ENCODE results near the gene FILIP1.
"Not testable (repeated sequence)": the region's sequence is repeated elsewhere in the genome, so short reads cannot be mapped to it uniquely, and the experiment has no call there.

The FILIP1 gene

DNA sequence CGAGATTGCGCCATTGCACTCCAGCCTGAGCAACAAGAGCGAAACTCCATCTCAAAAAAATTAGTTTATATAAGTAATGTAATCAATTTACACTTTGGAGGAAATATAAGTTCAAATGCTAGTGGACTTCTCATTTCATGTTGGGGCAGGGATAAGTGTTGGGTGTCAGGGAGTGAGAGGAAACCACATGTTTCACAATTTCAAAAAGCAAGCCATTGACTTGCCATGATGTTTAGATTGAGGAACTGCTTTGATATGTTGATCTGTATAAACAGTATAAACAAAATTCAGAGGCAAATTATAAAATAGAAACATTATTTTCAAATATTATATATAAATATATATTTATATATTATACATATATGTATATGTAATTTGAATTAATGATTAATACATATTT, 42.7 kb downstream of the FILIP1 start:
- no peak for DNase-seq (ENCODE audit: low read depth)

GRCh38 chr6:75449630-75450206, 43.9 kb downstream of the FILIP1 start:
- DNase-seq (ENCODE audit: low read depth), result no peak

- DNase-seq (ENCODE audit: low read depth), result no peak
Observed at GRCh38 chr6:75446241-75446880, 47.2 kb downstream of the FILIP1 start.

DNA sequence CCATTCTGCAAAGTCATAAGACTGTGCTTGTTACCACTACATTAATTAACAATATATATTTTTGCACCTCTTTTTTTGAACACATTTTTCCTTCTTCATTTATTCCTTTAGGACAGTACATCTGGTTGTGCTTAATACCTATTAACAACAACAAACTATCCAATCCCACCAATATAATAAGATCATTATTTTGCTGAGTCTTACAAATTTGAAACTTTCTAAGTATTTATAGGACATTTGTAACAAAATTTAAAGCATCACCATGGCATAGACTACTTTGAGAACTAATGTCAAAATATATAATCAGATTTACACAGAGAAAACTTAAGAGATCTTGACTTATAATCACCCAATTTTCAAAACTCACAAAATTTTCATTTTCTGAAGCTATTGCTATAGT, 47.9 kb downstream of the FILIP1 start:
- no peak for DNase-seq (ENCODE audit: low read depth)

GRCh38 chr6:75444899-75445298, 48.7 kb downstream of the FILIP1 start:
- no peak for DNase-seq (ENCODE audit: low read depth)

DNA sequence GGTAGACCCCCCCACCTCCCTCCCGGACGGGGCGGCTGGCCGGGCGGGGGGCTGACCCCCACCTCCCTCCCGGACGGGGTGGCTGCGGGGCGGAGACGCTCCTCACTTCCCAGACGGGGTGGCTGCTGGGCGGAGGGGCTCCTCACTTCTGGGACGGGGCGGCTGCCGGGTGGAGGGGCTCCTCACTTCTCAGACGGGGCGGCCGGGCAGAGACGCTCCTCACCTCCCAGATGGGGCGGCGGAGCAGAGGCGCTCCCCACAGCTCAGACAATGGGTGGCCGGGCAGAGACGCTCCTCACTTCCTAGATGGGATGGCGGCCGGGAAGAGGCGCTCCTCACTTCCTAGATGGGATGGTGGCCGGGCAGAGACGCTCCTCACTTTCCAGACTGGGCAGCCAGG, 51.7 kb downstream of the FILIP1 start:
- not testable (repeated sequence) for DNase-seq (ENCODE audit: low read depth)

DNA sequence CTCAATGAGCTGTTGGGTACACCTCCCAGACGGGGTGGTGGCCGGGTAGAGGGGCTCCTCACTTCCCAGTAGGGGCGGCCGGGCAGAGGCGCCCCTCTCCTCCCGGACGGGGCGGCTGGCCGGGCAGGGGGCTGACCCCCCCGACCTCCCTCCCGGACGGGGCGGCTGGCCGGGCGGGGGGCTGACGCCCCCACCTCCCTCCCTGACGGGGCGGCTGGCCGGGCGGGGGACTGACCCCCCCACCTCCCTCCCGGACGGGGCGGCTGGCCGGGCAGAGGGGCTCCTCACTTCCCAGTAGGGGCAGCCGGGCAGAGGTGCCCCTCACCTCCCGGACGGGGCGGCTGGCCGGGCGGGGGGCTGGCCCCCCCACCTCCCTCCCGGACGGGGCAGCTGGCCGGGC, 52.1 kb downstream of the FILIP1 start:
- DNase-seq (ENCODE audit: low read depth), result not testable (repeated sequence)

GRCh38 chr6:75438442-75439116, 55.0 kb downstream of the FILIP1 start:
- DNase-seq (ENCODE audit: low read depth), result no peak

- DNase-seq (ENCODE audit: low read depth), result no peak
Observed at GRCh38 chr6:75438013-75438431, 55.6 kb downstream of the FILIP1 start.

DNA sequence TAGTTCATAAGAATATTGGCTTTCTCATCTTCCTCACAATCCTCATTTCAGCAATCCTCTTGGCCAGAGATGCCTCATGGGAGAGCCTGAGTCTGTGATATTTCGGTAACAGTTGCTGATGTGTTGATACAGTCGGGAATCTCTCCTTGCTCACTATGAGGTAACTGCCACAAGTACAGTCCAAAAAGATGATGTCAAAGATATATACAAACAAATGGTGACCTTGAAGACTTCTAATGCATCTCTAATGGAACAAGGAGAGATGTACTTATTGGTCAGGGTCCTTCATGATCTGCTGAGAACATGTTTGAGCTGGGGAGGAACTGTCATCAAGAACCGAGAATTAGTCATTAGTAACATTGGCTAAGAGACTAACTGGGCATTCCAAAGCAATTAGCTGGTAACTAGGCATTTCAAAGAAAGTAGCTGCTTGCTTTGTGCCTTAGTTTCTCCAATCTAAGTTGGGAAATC, 56.1 kb downstream of the FILIP1 start:
- DNase-seq (ENCODE audit: low read depth), result no peak

GRCh38 chr6:75436869-75437268, 56.7 kb downstream of the FILIP1 start:
- no peak for DNase-seq (ENCODE audit: low read depth)

- DNase-seq (ENCODE audit: low read depth), result not testable (repeated sequence)
Observed at GRCh38 chr6:75432809-75433208, 60.8 kb downstream of the FILIP1 start.

DNA sequence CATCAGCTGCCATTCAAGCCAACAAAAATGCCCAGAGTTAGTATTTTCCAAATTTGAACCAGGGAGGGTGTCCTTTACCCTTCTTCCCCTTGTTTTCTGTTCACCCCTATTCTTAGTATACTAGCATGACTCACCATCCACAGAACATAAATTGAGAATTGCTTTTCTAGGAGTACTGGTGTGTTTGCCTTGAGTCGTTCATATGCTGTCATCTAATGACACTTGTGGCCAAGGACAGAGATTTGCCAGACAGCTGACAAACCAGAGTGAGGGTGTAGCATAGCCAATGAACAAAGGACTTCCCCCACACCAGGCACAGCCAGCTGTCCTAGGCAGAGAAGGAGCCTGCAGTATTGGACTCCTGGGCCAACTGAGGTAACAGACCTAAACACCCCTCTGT, 62.2 kb downstream of the FILIP1 start:
- no peak for DNase-seq (ENCODE audit: low read depth)

DNA sequence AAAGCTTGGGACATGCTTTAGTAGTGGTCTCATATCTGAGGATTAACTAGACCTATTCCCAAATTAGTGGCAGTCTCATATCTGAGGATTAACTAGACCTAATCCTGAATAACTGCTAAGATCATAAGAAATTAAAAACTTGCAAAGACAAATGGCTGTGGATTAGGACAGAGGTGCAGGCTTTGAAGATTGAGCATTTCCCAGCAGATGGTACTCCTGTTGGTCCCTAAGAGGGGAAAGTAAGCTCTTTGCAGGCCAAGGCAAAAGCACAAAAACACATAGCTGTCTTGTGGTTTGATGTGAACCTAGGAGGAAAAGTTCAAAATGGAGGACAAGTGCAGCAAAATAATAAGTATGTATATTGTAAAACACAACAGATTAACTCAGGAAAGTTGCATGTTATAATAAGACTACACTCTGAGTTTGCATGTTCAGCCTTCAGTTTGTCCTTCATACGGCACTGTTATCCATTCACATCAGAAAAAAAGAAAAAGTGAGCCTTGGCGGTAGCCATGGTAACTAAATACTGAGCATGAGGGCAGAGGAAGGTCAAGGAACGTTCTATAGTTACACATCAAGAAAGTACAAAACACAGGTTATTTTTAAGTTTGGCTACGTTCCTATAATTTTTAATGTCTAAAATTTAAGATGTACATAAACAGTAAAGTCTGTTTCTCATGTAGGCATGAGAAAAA, 62.8 kb downstream of the FILIP1 start:
- no peak for DNase-seq (ENCODE audit: low read depth)

GRCh38 chr6:75429061-75429703, 64.4 kb downstream of the FILIP1 start:
- no peak for DNase-seq (ENCODE audit: low read depth)

GRCh38 chr6:75428204-75428603, 65.4 kb downstream of the FILIP1 start:
- no peak for DNase-seq (ENCODE audit: low read depth)

DNA sequence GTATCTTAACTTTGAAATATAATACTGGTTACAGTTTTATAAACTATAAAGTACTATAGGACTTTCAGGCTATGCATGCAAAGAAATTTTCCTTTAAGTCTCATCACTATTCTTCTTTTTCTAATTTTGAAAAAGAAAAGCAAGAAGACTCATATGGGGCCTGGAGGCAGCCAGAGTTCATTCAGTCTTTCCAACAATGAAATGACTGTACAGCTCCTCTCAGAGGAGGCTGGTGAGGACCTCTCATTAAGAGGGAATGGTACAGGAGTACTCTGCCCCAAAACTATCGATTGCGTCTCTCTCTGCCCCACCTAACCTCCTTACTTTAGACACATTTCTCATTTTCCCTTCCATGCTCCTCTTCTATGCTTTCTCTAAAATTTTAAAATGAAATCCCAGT, 66.3 kb downstream of the FILIP1 start:
- no peak for DNase-seq (ENCODE audit: low read depth)

- no peak for DNase-seq (ENCODE audit: low read depth)
Observed at GRCh38 chr6:75424618-75425548, 68.7 kb downstream of the FILIP1 start.

- DNase-seq (ENCODE audit: low read depth), result no peak
Observed at GRCh38 chr6:75423386-75423785, 70.2 kb downstream of the FILIP1 start.

GRCh38 chr6:75422024-75422639, 71.5 kb downstream of the FILIP1 start:
- DNase-seq (ENCODE audit: low read depth), result no peak

All from CMK (cell line).